Measurements from ENCODE around the gene ALK.

Gene ALK

DNA sequence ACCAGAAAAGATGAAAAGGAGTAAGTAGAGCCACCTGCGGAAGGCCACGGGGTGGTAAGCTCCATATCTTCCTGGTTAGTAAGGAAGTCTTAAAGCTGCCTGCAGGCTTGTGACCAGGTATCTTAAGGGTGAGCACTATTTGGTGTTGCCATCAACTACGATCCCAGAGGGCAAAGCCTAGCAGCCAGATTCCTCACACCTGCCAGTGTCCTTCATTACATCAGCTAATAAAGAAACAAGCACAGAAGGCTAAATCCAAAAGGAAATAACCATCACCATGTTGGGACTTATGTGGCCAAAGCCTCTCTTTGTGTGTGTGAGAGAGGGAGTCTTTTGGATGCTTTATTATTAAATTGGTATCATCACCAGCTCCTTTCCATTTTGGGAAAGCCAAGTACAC is 123.5 kb downstream of the ALK start:
- H3K27ac ChIP-seq: no peak overlapping the region
- TF ChIP-seq, protein P1, sequence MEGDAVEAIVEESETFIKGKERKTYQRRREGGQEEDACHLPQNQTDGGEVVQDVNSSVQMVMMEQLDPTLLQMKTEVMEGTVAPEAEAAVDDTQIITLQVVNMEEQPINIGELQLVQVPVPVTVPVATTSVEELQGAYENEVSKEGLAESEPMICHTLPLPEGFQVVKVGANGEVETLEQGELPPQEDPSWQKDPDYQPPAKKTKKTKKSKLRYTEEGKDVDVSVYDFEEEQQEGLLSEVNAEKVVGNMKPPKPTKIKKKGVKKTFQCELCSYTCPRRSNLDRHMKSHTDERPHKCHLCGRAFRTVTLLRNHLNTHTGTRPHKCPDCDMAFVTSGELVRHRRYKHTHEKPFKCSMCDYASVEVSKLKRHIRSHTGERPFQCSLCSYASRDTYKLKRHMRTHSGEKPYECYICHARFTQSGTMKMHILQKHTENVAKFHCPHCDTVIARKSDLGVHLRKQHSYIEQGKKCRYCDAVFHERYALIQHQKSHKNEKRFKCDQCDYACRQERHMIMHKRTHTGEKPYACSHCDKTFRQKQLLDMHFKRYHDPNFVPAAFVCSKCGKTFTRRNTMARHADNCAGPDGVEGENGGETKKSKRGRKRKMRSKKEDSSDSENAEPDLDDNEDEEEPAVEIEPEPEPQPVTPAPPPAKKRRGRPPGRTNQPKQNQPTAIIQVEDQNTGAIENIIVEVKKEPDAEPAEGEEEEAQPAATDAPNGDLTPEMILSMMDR (conservative IDR thresholded peaks at IDR 0.05): no peak

DNA sequence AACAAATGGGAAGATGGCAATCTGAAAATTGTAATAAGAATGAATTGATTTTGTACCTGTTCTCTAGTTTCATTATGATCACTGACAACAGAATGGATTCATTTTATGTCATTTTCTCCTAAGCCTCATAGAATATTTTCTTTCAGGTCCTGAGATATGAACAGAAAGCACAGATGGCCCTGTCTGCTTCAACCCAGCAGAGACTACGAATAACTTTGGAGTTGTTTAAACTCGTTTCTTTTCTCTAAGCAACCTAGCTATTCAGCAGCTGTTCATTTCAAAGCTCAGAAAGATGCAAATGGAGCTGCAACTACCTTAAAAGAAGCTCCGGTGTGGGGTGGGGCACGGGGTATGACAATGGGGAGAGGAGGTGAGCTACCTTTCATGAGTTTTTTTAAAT is 124.9 kb downstream of the ALK start:
- H3K27ac ChIP-seq: no peak overlapping the region
- TF ChIP-seq, protein P1 (conservative IDR thresholded peaks at IDR 0.05): no peak

DNA sequence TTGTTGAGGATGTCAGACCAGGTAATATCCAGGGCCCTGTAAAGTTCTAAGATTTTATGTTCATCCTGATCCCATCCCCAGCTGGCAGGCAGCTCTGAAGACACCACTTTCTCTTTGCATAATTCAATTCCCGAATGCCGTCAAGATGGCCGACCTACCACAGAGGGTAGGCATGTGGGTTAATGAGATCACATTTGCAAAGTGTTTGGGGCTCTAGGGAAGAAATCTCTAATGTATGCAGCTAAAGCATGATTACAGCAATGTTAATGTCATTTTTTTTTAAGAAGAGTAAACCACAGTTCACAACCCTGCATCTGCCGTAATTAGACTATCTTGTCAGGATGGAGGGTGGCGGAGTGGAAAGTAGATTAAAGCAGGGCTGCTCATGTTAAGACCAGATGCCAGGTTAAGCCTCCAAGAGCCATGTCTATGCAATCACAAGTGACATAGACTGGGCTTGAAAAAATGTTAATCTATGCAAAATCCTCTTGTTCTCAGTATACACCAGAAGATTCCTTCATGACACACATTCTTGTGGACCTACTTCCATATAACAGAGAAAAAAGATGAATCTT is 131.4 kb downstream of the ALK start:
- H3K27ac ChIP-seq: no peak overlapping the region
- TF ChIP-seq, protein P1 (conservative IDR thresholded peaks at IDR 0.05): no peak

DNA sequence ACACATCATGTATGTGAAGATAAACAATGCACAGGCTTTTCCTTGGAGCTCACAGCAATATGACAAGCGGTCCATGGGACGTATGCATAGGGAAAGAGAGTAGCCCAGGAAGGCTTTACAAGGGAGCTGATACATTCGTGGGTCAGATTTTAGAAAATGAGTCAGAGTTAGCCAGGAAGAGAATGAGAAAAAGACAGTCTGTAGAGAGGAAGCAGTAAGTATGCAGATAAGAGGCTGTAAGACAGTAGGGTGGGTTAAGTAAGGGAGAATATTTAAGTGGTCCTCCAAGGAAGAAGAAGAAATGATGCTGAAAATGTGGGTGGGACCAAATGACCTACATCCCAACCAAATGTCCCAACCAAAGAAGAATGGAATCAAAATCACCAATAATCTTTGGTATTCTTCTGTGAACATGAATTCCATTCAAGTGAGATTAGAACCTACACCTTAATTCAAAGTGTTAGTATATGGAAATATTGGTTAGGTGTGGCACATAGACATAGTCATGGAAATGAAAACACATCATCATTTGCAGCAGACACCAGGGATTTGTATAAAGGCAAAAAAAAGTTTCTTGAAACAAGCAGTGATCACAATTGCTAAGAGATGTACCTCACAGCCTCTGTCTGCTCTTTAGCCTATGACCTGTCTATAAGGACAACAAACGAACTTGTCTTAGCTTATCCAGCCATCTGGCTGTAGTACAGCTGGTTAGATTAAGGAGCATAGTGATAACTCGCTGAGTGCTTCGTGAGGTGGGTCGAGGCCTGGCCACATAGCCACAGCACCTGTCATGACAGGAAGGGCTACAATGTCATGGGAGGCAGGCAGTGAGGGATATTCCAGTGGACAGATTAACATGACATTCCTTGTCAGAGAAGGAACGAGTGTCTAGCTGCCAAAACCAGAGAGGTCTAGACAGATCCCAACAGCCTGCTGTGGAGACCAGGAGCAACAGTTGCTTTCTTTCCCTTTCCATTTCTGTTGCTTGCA is 133.6 kb downstream of the ALK start:
- TF ChIP-seq, protein P1 (conservative IDR thresholded peaks at IDR 0.05): no peak
- no peak overlapping the region for H3K27ac ChIP-seq

DNA sequence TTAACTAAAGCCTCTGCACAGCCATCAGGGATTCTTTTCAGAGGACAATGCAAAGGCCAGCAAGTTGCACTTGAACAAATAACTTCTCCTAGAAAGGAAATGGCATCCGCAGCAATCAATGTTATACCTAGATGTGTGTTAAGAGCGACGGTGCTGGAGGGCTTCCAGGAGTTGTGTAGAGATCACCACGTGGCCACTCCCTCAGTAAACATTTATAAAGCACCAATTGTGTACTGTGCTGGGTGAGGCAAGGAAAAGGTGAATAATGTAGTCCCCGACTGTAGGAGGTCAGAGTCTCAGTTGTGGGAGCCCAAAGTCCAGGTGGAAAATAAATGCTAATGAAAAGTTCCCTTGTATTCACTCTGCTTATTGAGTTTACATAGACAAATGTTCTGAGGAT is 135.0 kb downstream of the ALK start:
- TF ChIP-seq, protein P1 (conservative IDR thresholded peaks at IDR 0.05): no peak

DNA sequence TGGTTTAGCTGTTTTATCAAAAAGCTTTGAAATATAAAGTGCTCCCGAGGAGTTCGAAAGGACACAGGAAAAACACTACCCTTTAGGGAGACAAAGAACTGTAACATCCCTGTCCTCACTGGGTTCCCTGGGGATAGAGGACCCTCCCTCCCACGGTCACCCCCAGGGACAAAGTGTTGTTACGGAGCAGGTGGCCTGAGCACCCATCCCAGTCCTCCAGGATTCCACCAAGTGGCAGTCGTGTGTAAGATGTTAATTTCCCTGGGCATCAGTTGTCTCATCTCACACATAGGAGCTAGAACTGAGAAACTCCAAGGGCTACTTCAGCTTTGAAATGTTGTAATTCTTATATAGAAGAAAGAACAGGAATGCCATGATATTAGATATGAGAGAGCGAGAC is 137.7 kb downstream of the ALK start:
- H3K27ac ChIP-seq: no peak overlapping the region
- TF ChIP-seq, protein P1 (conservative IDR thresholded peaks at IDR 0.05): 0 out of 2 replicates have a peak, but pooled peaks have one; percentile 15

More for the DNA sequence above, 135.0 kb downstream of the ALK start:
- H3K27ac ChIP-seq: no peak overlapping the region
